NAMALWA (cell line): ENCODE data around the gene MICOS13.
"Not testable (repeated sequence)": the region's sequence is repeated elsewhere in the genome, so short reads cannot be mapped to it uniquely, and the experiment has no call there.

Experiments
- DNase-seq: peaks from one replicate; pipeline ENCODE4 v3.0.0-alpha.2; 2015; ENCODE audit warnings: low spot score

Gene MICOS13

GRCh38 chr19:5680437-5681368 lies at the start of gene MICOS13, which contains the start of gene HSD11B1L:
MICOS13 (minus strand) TSS chr19:5680516; CDS start chr19:5680486, 30 bp downstream.
HSD11B1L (plus strand) TSS chr19:5681027; CDS start chr19:5684833, 3,806 bp downstream.
- peak; percentile 99 for DNase-seq

GRCh38 chr19:5727453-5728050 lies 47.2 kb upstream of the MICOS13 start:
- no peak for DNase-seq

- peak; percentile 99 for DNase-seq
Measured at GRCh38 chr19:5719961-5720790, 39.9 kb upstream of the MICOS13 start, which contains the start of the genes CATSPERD and LONP1. CATSPERD (plus strand) TSS chr19:5720637; CDS start chr19:5720738, 101 bp downstream. LONP1 (minus strand) TSS chr19:5720146; CDS start chr19:5720132, 14 bp downstream.

- peak; percentile 65 for DNase-seq
Measured at GRCh38 chr19:5719274-5719960, 39.1 kb upstream of the MICOS13 start.

- DNase-seq = peak; percentile 79
Measured at GRCh38 chr19:5718579-5719273, 38.4 kb upstream of the MICOS13 start.

GRCh38 chr19:5718037-5718578 lies 37.8 kb upstream of the MICOS13 start:
- DNase-seq = no peak

GRCh38 chr19:5717215-5717935 lies 37.1 kb upstream of the MICOS13 start:
- DNase-seq = no peak

GRCh38 chr19:5714816-5715215 lies 34.5 kb upstream of the MICOS13 start:
- DNase-seq = no peak

- no peak for DNase-seq
Measured at GRCh38 chr19:5713228-5713627, 32.9 kb upstream of the MICOS13 start.

GRCh38 chr19:5711713-5712161 lies 31.4 kb upstream of the MICOS13 start:
- DNase-seq = no peak

- peak; percentile 7 for DNase-seq
Measured at GRCh38 chr19:5711025-5711424, 30.7 kb upstream of the MICOS13 start.

- no peak for DNase-seq
Measured at GRCh38 chr19:5707576-5708575, 27.6 kb upstream of the MICOS13 start.

GRCh38 chr19:5706876-5707573 lies 26.7 kb upstream of the MICOS13 start:
- DNase-seq = peak; percentile 3

- DNase-seq = no peak
Measured at GRCh38 chr19:5705552-5705951, 25.2 kb upstream of the MICOS13 start.

GRCh38 chr19:5703819-5704818 lies 23.8 kb upstream of the MICOS13 start:
- no peak for DNase-seq

- not testable (repeated sequence) for DNase-seq
Measured at GRCh38 chr19:5702053-5702410, 21.7 kb upstream of the MICOS13 start.
